GM12878 (cell line): ENCODE measurements around the gene GHITM. TPM values are rescaled to one million over a fixed set of nuclear protein-coding genes. Genes with fewer than 3 reads are reported as not detected.

Source experiments
- ATAC-seq: fragments of 200-7000 bp; cut with Tn5 transposase; 3 replicates; pipeline ENCODE4 v1.9.1; 2020; ENCODE audit warnings: mild to moderate bottlenecking, moderate library complexity
- BruUV-seq: library from RNA; stranded (reverse); fragments of 400-500 nt; replicated peaks from 2 replicates; lab custom pipeline; 2021; lab: Mats Ljungman, UMichigan
- CTCF ChIA-PET: fragments of 300-600 bp; sonication (Branson Sonifier 250); formaldehyde crosslinking; extraction: SDS; loops from one replicate; lab custom pipeline; 2021; ENCODE audit warnings: inconsistent platforms; lab: Yijun Ruan, JAX
- POLR2A ChIA-PET: fragments of 350-600 bp; formaldehyde crosslinking; extraction: SDS; loops from one replicate; lab custom pipeline; 2021; ENCODE audit warnings: inconsistent platforms; lab: Charles Lee
- RAD21 ChIA-PET: fragments of 300-600 bp; sonication (Branson Sonifier 250); formaldehyde crosslinking; loops from one replicate; lab custom pipeline; 2023; ENCODE audit warnings: antibody characterized with exemption; ENCODE audit not compliant: unreplicated experiment; lab: Charles Lee
- SMC1A ChIA-PET: fragments of 300-600 bp; sonication (Branson Sonifier 250); formaldehyde crosslinking; loops from one replicate; lab custom pipeline; 2023; ENCODE audit not compliant: unreplicated experiment, uncharacterized antibody; lab: Charles Lee
- DNase-seq: peaks from one replicate; pipeline ENCODE4 v3.0.0-alpha.2; 2011; ENCODE audit warnings: low read depth, low spot score
- FAIRE-seq: peaks from 3 replicates; lab custom pipeline; 2011; peaks lifted over from hg19 to GRCh38; lab: Jason Lieb, UNC
- H2AFZ ChIP-seq: 2 replicates; pipeline ENCODE4 v1.6.0; 2011; ENCODE audit warnings: low read depth, low read length, control low read depth; ENCODE audit not compliant: control insufficient read depth
- H3K27ac ChIP-seq: 2 replicates; pipeline ENCODE4 v1.5.1; 2011; ENCODE audit warnings: control low read depth; ENCODE audit not compliant: control insufficient read depth, insufficient read depth
- H3K27me3 ChIP-seq, 2 experiments: replicated peaks in 1 of 2; 2 replicates each; pipeline versions ENCODE4 v1.6.0 to v1.6.1; 2011; ENCODE audit warnings: low read length in 1 of 2; ENCODE audit not compliant: control insufficient read depth in 2 of 2, insufficient read depth in 2 of 2
- H3K36me3 ChIP-seq, 2 experiments: 2 replicates each; pipeline ENCODE4 v1.5.1; 2011; ENCODE audit warnings: low read length in 1 of 2; ENCODE audit not compliant: control insufficient read depth in 2 of 2, insufficient read depth in 2 of 2
- H3K4me1 ChIP-seq: 2 replicates; pipeline ENCODE4 v1.6.1; 2011; ENCODE audit warnings: mild to moderate bottlenecking, low read length, moderate library complexity, mixed read lengths; ENCODE audit not compliant: control insufficient read depth, insufficient read depth
- H3K4me2 ChIP-seq: 2 replicates; pipeline ENCODE4 v1.6.0; 2011; ENCODE audit warnings: control low read depth; ENCODE audit not compliant: control insufficient read depth, insufficient read depth
- H3K4me3 ChIP-seq: fragments of 200-600 bp; sonication (generic); 2 replicates; pipeline ENCODE4 v1.5.1; 2016
- H3K79me2 ChIP-seq: 2 replicates; pipeline ENCODE4 v1.6.0; 2011; ENCODE audit warnings: low read length; ENCODE audit not compliant: control insufficient read depth, insufficient read depth
- H3K9ac ChIP-seq: 2 replicates; pipeline ENCODE4 v1.8.0; 2011; ENCODE audit warnings: low read length, control low read depth, mixed read lengths; ENCODE audit not compliant: control insufficient read depth, insufficient read depth
- H3K9me3 ChIP-seq: replicated peaks from 3 replicates; pipeline ENCODE4 v1.5.1; 2011; ENCODE audit warnings: mild to moderate bottlenecking, low read length; ENCODE audit not compliant: control insufficient read depth, insufficient read depth
- H4K20me1 ChIP-seq: 2 replicates; pipeline ENCODE4 v1.6.0; 2011; ENCODE audit not compliant: control insufficient read depth, insufficient read depth
- BHLHE40 ChIP-seq, 2 experiments: fragments of 450-650 bp in 1 of 2; IDR thresholded peaks; 2 replicates each; pipeline ENCODE4 v1.6.1; 2011 to 2017; ENCODE audit warnings: low read depth in 2 of 2, borderline replicate concordance in 1 of 2, improper control_type of control experiment in 1 of 2, low read length in 1 of 2, mild to moderate bottlenecking in 1 of 2
- EZH2 ChIP-seq: IDR thresholded peaks from 2 replicates; pipeline ENCODE4 v1.6.1; 2012; ENCODE audit warnings: low read depth, mild to moderate bottlenecking, control low read depth, inconsistent platforms, low read length, borderline replicate concordance; ENCODE audit not compliant: control insufficient read depth
- LARP7 ChIP-seq: fragments of 450-650 bp; IDR thresholded peaks from 2 replicates; pipeline ENCODE4 v1.6.1; 2017; ENCODE audit warnings: mild to moderate bottlenecking
- NR2C1 ChIP-seq: fragments of 450-650 bp; IDR thresholded peaks from 2 replicates; pipeline ENCODE4 v1.6.1; 2017; ENCODE audit warnings: antibody characterized with exemption, mild to moderate bottlenecking, moderate library complexity
- RAD21 ChIP-seq: IDR thresholded peaks from 2 replicates; pipeline ENCODE4 v1.6.1; 2011; ENCODE audit warnings: mild to moderate bottlenecking, low read depth, low read length, moderate library complexity; ENCODE audit not compliant: insufficient read depth
- RB1 ChIP-seq: fragments of 450-650 bp; formaldehyde crosslinking; IDR thresholded peaks from 2 replicates; pipeline ENCODE4 v1.6.1; 2017; ENCODE audit warnings: mild to moderate bottlenecking, borderline replicate concordance
- SRF ChIP-seq, 2 experiments: IDR thresholded peaks; 2 replicates each; pipeline ENCODE4 v1.6.1; 2011; ENCODE audit warnings: low read depth in 2 of 2, low read length in 2 of 2, mild to moderate bottlenecking in 1 of 2, moderate library complexity in 1 of 2
- ZNF24 ChIP-seq: fragments of 450-650 bp; IDR thresholded peaks from 2 replicates; pipeline ENCODE4 v1.6.1; 2017; ENCODE audit warnings: antibody characterized with exemption, mild to moderate bottlenecking
- WGBS: methylation state at CpG from one replicate; pipeline ENCODE4 v1.1.6; 2016; ENCODE audit warnings: low lambda C conversion rate; ENCODE audit not compliant: insufficient replicate concordance, insufficient coverage; ENCODE audit errors: missing lambda C conversion rate; 5-methylcytosine and 5-hydroxymethylcytosine counted together
- in situ Hi-C: fragments of 300-500 bp; cut with MboI; formaldehyde crosslinking; loops from 9 replicates; pipeline ENCODE4 v1.14.3; 2018; ENCODE audit warnings: mixed read lengths
- intact Hi-C: fragments of 100-400 bp; cut with micrococcal nuclease; formaldehyde crosslinking; loops from one replicate; pipeline ENCODE4 v1.14.2; 2022; ENCODE audit not compliant: unreplicated experiment
- polyA plus RNA-seq, 11 experiments: library from polyadenylated mRNA; depleted of rRNA in 4 of 11; unstranded in 6 of 11; stranded (reverse) in 5 of 11; fragments of >200 nt; fragmentation: Nextera tagmentation in 4 of 11; fragmentation: Illumina TruSeq in 1 of 11; extraction: Ambion mirVana in 4 of 11; extraction: Trizol in 1 of 11; gene quantifications; 1 replicate in 1 of 11; 2 replicates in 10 of 11; pipeline versions ENCODE4 v1.2.1 to v1.2.3, GENCODE V29; 2011 to 2016; ENCODE audit warnings: inconsistent platforms in 2 of 11, missing spikeins in 2 of 11, low read depth in 1 of 11
- total RNA-seq, 4 experiments: library from RNA; depleted of rRNA in 3 of 4; stranded (reverse); fragments of >200 nt in 3 of 4; fragmentation: Illumina TruSeq in 1 of 4; extraction: Trizol in 1 of 4; gene quantifications; 2 replicates each; pipeline versions ENCODE4 v1.2.1 to v1.2.3, GENCODE V29; 2013 to 2021
- TF ChIP-seq, protein P1 (sequence below): IDR thresholded peaks from 2 replicates; pipeline ENCODE4 v1.6.1; 2011; ENCODE audit warnings: mild to moderate bottlenecking, low read depth, low read length, moderate library complexity; ENCODE audit not compliant: insufficient replicate concordance
- TF ChIP-seq, protein P2 (sequence below): IDR thresholded peaks from 2 replicates; pipeline ENCODE4 v1.6.1; 2012; ENCODE audit warnings: low read depth, low read length, improper control_type of control experiment
- TF ChIP-seq, protein P3 (sequence below): IDR thresholded peaks from 2 replicates; pipeline ENCODE4 v1.6.1; 2012; ENCODE audit warnings: low read depth, low read length, improper control_type of control experiment

GHITM gene
- total and polyA plus RNA-seq, 10 of the 15 experiments (the other 5 are each of a cell fraction or from before 2014, with no cell fraction given), result 120 to 501 (median 209) TPM

DNA sequence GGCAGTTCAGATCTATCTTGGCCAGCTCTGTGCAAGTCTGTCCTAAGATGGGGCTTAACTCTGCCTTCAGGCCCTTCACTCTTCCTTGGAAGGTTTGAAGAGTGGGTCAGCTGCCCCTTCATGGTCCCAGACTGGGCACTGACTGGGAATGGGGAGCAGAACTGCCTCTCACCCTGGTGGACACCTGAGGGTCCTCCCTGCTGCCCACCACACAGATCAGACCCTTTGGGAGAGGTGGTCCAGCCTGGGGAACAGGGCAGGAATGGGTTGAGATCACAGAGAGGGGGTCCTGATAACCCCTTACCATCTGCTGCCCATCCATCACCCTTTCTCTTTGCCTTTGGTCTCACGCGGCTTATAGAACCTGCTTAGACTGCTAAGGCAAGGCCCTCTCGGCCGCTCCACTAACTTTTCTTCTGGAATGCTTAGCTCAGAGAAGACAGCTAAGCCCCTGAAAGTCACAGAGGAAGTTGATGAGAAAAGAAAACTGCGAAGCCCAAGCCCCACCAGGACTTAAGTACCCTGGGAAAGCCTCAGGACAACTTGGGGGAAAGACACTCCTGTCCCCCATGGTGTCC lies 54.6 kb downstream of the GHITM start:
- peak overlapping the region; percentile 16; the same call in 1 of the 2 replicates for H3K9ac ChIP-seq
- ChIA-PET POLR2A (interaction anchor here (1.8 kb wide), 1 partner anchor 25 kb away, joined by 4 read pairs; no protein-coding TSS in a partner anchor), RAD21 (interaction anchor here (0.7 to 1.3 kb wide), 2 partner anchors 9 to 45 kb away, joined by 3 to 4 read pairs; no protein-coding TSS in a partner anchor)
- TF ChIP-seq EZH2, result 0 out of 2 replicates have a peak, but pooled peaks have one; percentile 66
- TF ChIP-seq SRF (IDR thresholded peaks at IDR 0.05; ENCODE audit: low read depth in 2 of 2, low read length in 2 of 2), result no peak
- no peak for TF ChIP-seq ZNF24
- TF ChIP-seq, all 136 proteins: peak for 1
- H3K9me3 ChIP-seq, result no peaks in the 10 kb centered on the region
- in situ Hi-C loops, result no loop called here
- SMC1A ChIA-PET, result interaction anchor here (0.6 to 1.8 kb wide), 2 partner anchors 30 to 45 kb away, joined by 3 to 8 read pairs; no protein-coding TSS in a partner anchor
- CTCF ChIA-PET, result interaction anchor here (1.4 to 28.3 kb wide), 4 partner anchors 9 to 49 kb away, joined by 4 to 788 read pairs (median 9); no protein-coding TSS in a partner anchor
- DNase-seq, result no peak
- H2AFZ ChIP-seq, result no peak overlapping the region; the same call in 1 of the 2 replicates
- intact Hi-C loops, result no loop called here
- H3K4me2 ChIP-seq, result peak overlapping the region; percentile 84
- H3K4me1 ChIP-seq, result peaks cover 3% of the 10 kb centered on the region
- peaks cover 18 to 29% of the 10 kb centered on the region in 2 experiments for H3K27me3 ChIP-seq
- no TSS peak for BruUV-seq
- H3K79me2 ChIP-seq, result no peaks in the 10 kb centered on the region
- H3K36me3 ChIP-seq, result no peaks in the 10 kb centered on the region
- peaks cover 2% of the 10 kb centered on the region for H4K20me1 ChIP-seq
- H3K4me3 ChIP-seq, result peak overlapping the region; percentile 51
- no peak overlapping the region for H3K27ac ChIP-seq
- WGBS, result 2% methylated on average over 5 of the region's 5 CpGs
- ATAC-seq, result no peak
- no peak for FAIRE-seq

DNA sequence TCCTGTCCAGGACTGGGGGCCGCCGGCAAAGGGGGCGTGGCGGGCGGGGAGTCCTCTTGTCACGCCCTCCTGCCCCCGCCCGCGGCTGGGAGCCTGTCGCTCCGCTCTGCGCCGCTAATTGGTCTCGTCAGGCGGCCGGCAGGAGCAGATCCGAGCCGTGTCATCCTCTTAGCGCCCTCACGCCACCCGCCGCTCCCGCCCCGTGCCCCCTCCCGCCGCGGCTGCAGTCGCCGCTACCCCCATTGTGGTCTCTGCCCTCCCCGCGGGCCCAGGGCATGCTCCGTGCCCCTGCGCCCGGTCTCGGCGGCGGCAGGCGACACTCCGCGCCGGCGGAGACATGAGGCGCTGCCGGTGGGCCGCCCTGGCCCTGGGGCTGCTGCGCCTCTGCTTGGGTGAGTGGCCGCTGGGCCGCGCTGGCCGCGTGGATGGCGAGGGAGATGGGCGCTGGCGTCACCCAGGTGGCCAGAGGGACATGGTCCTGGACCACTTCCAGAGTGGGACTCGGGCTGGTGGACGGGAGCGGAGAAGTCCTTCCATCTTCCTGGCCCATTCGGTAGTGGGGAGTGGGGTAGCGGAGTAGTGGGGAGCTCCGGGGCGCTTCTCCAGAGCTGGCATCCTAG lies 55.2 kb downstream of the GHITM start, which contains the start of gene CDHR1:
CDHR1 (plus strand) TSS at position 114 of the 620 bp plus-strand sequence; CDS start at position 338, 224 bp downstream.
- ChIA-PET POLR2A (no interaction called here), CTCF (interaction anchor here (2.7 to 28.3 kb wide), 2 partner anchors 11 to 36 kb away, joined by 10 to 788 read pairs; no protein-coding TSS in a partner anchor), SMC1A (interaction anchor here (0.9 to 1.8 kb wide), 2 partner anchors 46 to 47 kb away, joined by 3 to 8 read pairs; no protein-coding TSS in a partner anchor), RAD21 (interaction anchor here (0.7 kb wide), 1 partner anchor 45 kb away, joined by 3 read pairs; no protein-coding TSS in a partner anchor)
- ATAC-seq (peak; percentile 85), DNase-seq (no peak), FAIRE-seq (no peak)
- no peaks in the 10 kb centered on the region for H3K36me3 ChIP-seq
- peaks cover 3% of the 10 kb centered on the region for H3K4me1 ChIP-seq
- no peak within 1 kb of the TSS for H3K27ac ChIP-seq
- in situ Hi-C loops, result loop anchor here (5.0 kb wide), 1 partner anchor 32 kb away; no protein-coding TSS in a partner anchor
- H3K4me2 ChIP-seq, result peak within 1 kb of the TSS; percentile 84
- H3K79me2 ChIP-seq, result no peaks in the 10 kb centered on the region
- peak within 1 kb of the TSS; percentile 16; the same call in 1 of the 2 replicates for H3K9ac ChIP-seq
- peaks cover 18 to 29% of the 10 kb centered on the region in 2 experiments for H3K27me3 ChIP-seq
- H3K4me3 ChIP-seq, result peak within 1 kb of the TSS; percentile 51
- BruUV-seq, result no TSS peak
- WGBS, result 9% methylated on average over 28 of the region's 61 CpGs
- no peak within 1 kb of the TSS; the same call in 1 of the 2 replicates for H2AFZ ChIP-seq
- peaks cover 2% of the 10 kb centered on the region for H4K20me1 ChIP-seq
- intact Hi-C loops, result no loop called here
- no peaks in the 10 kb centered on the region for H3K9me3 ChIP-seq
- TF ChIP-seq RAD21, result no peak
- TF ChIP-seq, protein P1, sequence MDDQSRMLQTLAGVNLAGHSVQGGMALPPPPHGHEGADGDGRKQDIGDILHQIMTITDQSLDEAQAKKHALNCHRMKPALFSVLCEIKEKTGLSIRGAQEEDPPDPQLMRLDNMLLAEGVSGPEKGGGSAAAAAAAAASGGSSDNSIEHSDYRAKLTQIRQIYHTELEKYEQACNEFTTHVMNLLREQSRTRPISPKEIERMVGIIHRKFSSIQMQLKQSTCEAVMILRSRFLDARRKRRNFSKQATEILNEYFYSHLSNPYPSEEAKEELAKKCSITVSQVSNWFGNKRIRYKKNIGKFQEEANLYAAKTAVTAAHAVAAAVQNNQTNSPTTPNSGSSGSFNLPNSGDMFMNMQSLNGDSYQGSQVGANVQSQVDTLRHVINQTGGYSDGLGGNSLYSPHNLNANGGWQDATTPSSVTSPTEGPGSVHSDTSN, result peak; percentile 48
- TF ChIP-seq, protein P2, sequence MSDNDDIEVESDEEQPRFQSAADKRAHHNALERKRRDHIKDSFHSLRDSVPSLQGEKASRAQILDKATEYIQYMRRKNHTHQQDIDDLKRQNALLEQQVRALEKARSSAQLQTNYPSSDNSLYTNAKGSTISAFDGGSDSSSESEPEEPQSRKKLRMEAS, result no peak
- TF ChIP-seq BHLHE40 (IDR thresholded peaks at IDR 0.05; ENCODE audit: borderline replicate concordance in 1 of 2, low read depth in 2 of 2, low read length in 1 of 2), result peak; percentile 17 to 42; a peak in 1 of 4 replicates
- TF ChIP-seq NR2C1, result no peak
- TF ChIP-seq, protein P3, sequence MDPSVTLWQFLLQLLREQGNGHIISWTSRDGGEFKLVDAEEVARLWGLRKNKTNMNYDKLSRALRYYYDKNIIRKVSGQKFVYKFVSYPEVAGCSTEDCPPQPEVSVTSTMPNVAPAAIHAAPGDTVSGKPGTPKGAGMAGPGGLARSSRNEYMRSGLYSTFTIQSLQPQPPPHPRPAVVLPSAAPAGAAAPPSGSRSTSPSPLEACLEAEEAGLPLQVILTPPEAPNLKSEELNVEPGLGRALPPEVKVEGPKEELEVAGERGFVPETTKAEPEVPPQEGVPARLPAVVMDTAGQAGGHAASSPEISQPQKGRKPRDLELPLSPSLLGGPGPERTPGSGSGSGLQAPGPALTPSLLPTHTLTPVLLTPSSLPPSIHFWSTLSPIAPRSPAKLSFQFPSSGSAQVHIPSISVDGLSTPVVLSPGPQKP, result no peak
- TF ChIP-seq RB1, result no peak
- TF ChIP-seq LARP7, result no peak
